ENCODE results near the gene ZNF592. TPM values are rescaled to one million over a fixed set of nuclear protein-coding genes. Genes with fewer than 3 reads are reported as not detected.
"Not testable (repeated sequence)": the region's sequence is repeated elsewhere in the genome, so short reads cannot be mapped to it uniquely, and the experiment has no call there.

Gene ZNF592
- total RNA-seq, 1 donor from 2014 or later = 19.2 TPM

DNA sequence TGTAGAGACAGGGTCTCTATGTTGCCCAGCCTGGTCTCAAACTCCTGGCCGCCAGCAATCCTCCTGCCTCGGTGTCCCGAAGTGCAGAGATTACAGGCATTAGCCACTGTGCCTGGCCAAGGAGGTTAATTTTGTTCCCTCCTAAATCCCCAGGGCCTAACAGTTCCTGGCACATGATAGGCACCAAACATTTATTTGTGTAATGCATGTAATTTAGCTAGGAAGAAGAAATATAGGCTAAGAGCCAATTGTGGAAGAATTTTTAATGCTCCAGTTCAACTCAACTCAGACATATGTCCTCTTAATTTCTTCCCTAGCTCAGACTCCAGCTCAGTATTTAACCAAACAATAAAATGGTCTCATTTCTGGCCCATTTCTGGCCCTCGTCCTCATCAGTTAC lies 7.7 kb upstream of the ZNF592 start:
- no peak for DNase-seq (ENCODE audit: missing footprints)
- intact Hi-C loops (cut with DNase I) = no loop called here
- ATAC-seq = no peak

- intact Hi-C loops (cut with DNase I) = no loop called here
- ATAC-seq (no peak), DNase-seq (ENCODE audit: missing footprints) (no peak)
Observed at GRCh38 chr15:84741121-84741520, 7.3 kb upstream of the ZNF592 start.

GRCh38 chr15:84747416-84748273 lies 747 bp upstream of the ZNF592 start:
- ATAC-seq = peak; percentile 67
- intact Hi-C loops (cut with DNase I) = loop anchor here (1.0 to 2.0 kb wide), 3 partner anchors 31 to 179 kb away; partner anchors contain the start of gene SEC11A
- DNase-seq (ENCODE audit: missing footprints) = peak; percentile 93

- ATAC-seq (peak; percentile 15), DNase-seq (ENCODE audit: missing footprints) (no peak)
- intact Hi-C loops (cut with DNase I) = loop anchor here (2.0 kb wide), 2 partner anchors 33 to 177 kb away; partner anchors contain the start of gene SEC11A
Observed at GRCh38 chr15:84749111-84749991, 959 bp downstream of the ZNF592 start.

DNA sequence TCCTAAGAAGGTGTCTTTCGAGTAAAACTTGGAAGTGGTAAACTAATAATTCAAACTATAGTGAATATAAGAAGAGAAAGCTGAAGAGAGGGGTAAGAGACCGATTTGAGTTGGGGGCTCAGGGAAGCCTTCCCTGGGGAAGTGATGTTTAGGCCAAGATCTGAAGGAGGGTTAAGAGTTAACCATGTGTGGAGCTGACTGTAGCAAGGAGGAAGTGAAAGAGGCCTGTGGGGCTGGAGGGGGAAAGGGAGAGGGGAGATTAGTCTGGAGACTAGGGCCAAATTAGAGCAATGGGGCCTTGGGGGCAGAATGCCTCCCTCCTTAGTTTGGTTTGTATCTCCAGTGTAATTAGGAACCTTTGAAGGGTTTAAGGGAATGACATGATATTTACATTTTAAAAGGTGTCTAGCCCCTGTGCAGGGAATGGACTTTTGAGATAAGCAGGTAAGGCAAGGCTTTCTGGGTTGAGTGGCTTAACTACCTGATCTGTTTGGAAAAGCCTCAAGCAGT lies 2.2 kb downstream of the ZNF592 start:
- DNase-seq (ENCODE audit: missing footprints) (no peak), ATAC-seq (no peak)
- intact Hi-C loops (cut with DNase I) = no loop called here

GRCh38 chr15:84751721-84752120 lies 3.3 kb downstream of the ZNF592 start:
- not testable (repeated sequence) for ATAC-seq; DNase-seq (ENCODE audit: missing footprints)

DNA sequence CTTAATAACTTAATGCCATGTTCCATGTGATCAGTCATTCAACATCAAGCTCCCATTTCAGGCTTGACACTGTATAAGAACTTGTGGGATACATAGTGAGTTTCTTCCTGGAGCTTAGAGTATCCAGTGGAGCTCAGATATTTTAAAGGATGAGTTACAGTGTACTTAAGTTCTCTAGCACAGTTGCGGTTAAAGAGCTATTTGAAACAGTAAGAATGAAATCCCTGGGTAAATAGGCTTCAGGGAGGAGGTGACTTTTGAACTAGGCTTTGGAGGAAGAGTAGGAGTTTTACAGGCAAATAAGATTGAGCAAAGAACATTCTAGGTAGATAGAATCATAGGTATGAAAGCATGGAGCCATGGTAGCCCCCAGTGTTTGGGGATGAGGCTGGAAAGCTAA lies 3.8 kb downstream of the ZNF592 start:
- no peak for ATAC-seq
- intact Hi-C loops (cut with DNase I) = no loop called here
- DNase-seq (ENCODE audit: missing footprints) = no peak

More at GRCh38 chr15:84751721-84752120, 3.3 kb downstream of the ZNF592 start:
- intact Hi-C loops (cut with DNase I) = not testable (repeated sequence)

DNA sequence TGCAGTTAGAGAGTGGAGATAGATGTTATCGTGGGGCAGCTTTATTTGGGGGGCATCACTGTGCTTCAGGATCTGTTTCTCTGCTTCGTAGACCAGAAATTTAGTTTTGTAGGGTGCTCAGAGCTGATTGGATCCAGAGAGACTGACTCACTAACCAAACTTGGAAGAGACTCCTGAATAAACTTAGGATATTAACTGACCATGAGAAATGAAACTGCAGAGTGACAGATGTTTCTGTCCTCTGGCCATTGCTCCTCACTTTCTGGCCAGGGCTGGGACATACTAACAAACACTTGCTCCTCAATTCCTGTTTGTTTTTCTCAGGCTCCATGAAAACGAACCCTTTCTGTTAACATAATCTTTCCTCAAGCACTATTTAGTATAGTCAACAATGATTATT lies 4.3 kb downstream of the ZNF592 start:
- intact Hi-C loops (cut with DNase I) = no loop called here
- ATAC-seq = no peak
- DNase-seq (ENCODE audit: missing footprints) = no peak

- intact Hi-C loops (cut with DNase I); DNase-seq (ENCODE audit: missing footprints); ATAC-seq: not testable (repeated sequence)
Observed at GRCh38 chr15:84754889-84755288, 6.5 kb downstream of the ZNF592 start.

GRCh38 chr15:84755736-84756527 lies 7.5 kb downstream of the ZNF592 start:
- DNase-seq (ENCODE audit: missing footprints) (no peak), ATAC-seq (no peak)
- intact Hi-C loops (cut with DNase I) = no loop called here

- intact Hi-C loops (cut with DNase I) = no loop called here
- ATAC-seq (no peak), DNase-seq (ENCODE audit: missing footprints) (no peak)
Observed at GRCh38 chr15:84759018-84759417, 10.6 kb downstream of the ZNF592 start.

- DNase-seq (ENCODE audit: missing footprints) (no peak), ATAC-seq (no peak)
- intact Hi-C loops (cut with DNase I) = no loop called here
Observed at GRCh38 chr15:84760219-84760618, 11.8 kb downstream of the ZNF592 start.

DNA sequence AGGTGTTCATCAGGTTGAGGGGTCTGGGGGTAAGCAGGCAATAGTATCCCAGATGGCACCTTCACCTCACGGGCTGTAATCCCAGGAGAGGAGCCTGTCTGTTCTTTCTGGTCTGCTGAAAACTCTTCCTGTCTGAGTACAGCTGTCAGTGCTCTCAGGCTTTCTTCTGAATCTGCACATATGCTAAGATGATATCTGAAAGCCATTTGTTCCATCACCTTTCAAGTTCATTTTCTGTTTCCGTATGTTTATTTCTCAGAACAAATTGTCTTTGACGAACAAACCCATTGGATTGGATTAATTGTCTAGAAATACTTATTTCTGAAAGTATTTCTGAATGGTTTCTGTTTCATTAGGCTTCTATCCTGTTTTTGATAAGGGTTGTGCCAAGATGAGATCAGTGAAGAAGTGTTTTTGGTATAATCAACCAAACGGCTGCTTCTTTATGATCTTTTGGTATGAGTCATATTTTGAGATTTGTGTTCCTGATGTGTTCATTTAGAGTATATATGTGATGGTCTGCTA lies 13.3 kb downstream of the ZNF592 start:
- DNase-seq (ENCODE audit: missing footprints) (no peak), ATAC-seq (no peak)
- intact Hi-C loops (cut with DNase I) = no loop called here

GRCh38 chr15:84762840-84763572 lies 14.6 kb downstream of the ZNF592 start:
- ATAC-seq = no peak

GRCh38 chr15:84764585-84764984 lies 16.2 kb downstream of the ZNF592 start:
- intact Hi-C loops (cut with DNase I) = no loop called here
- ATAC-seq (no peak), DNase-seq (ENCODE audit: missing footprints) (no peak)

More at GRCh38 chr15:84762840-84763572, 14.6 kb downstream of the ZNF592 start:
- intact Hi-C loops (cut with DNase I) = no loop called here
- DNase-seq (ENCODE audit: missing footprints) = no peak

DNA sequence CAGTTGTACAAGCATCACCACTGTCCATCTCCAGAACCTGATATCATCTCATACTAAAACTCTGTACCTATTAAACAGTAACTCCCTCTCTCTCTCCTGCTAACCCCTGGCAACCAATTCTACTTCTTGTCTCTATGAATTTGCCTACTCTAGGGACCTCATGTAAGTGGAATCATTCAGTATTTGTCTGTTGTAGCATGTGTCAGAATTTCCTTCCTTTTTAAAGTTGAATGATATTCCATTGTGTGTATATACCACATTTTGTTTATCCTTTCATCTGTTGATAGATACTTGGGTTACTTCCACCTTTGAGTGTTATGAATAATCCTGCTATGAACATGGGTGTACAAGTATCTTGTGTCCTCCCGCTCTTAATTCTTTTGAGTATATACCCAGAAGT lies 16.6 kb downstream of the ZNF592 start:
- no peak for DNase-seq (ENCODE audit: missing footprints)
- ATAC-seq = no peak
- intact Hi-C loops (cut with DNase I) = no loop called here

DNA sequence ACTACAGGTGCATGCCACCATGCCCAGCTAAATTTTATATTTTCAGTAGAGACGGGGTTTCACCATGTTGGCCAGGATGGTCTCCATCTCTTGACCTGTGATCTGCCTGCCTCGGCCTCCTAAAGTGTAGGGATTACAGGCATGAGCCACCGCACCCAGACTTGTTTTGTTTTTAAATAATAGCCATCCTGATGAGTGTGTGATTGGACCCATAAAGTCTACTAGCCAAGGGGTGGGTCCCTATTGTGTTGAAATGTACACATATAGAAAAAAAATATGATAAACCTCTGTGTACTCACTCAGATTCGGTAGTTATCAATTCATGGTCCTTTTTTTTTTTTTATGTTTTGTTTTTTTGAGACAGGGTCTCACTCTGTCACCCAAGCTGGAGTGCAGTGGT lies 17.3 kb downstream of the ZNF592 start:
- no peak for ATAC-seq
- intact Hi-C loops (cut with DNase I) = no loop called here
- no peak for DNase-seq (ENCODE audit: missing footprints)
